GM19372 (cell line): ENCODE measurements around the gene SMAD7.

Experiments
- ATAC-seq: cut with Tn5 transposase; IDR thresholded peaks from one replicate; pipeline ENCODE4 v1.9.1; 2021; ENCODE audit warnings: mild to moderate bottlenecking, low read depth, moderate library complexity; ENCODE audit not compliant: unreplicated experiment

The SMAD7 gene

GRCh38 chr18:48950536-48951447, at the start of gene SMAD7:
Gene SMAD7, minus strand, starts transcription at chr18:48950965. Its CDS starts 541 bp downstream, at chr18:48950424.
- no peak for ATAC-seq

GRCh38 chr18:48999569-48999968, 48.8 kb upstream of the SMAD7 start:
- no peak for ATAC-seq

- no peak for ATAC-seq
Observed at GRCh38 chr18:48997985-48998831, 47.4 kb upstream of the SMAD7 start.

- no peak for ATAC-seq
Observed at GRCh38 chr18:48997681-48997984, 46.9 kb upstream of the SMAD7 start.

GRCh38 chr18:48996901-48997463, 46.2 kb upstream of the SMAD7 start:
- no peak for ATAC-seq

GRCh38 chr18:48996041-48996440, 45.3 kb upstream of the SMAD7 start:
- ATAC-seq: no peak

- ATAC-seq: no peak
Observed at GRCh38 chr18:48994926-48995835, 44.4 kb upstream of the SMAD7 start.

GRCh38 chr18:48994044-48994651, 43.4 kb upstream of the SMAD7 start:
- ATAC-seq: no peak

- ATAC-seq: no peak
Observed at GRCh38 chr18:48993586-48993985, 42.8 kb upstream of the SMAD7 start.

GRCh38 chr18:48992791-48993555, 42.2 kb upstream of the SMAD7 start:
- ATAC-seq: no peak

- no peak for ATAC-seq
Observed at GRCh38 chr18:48992133-48992532, 41.4 kb upstream of the SMAD7 start.

GRCh38 chr18:48991676-48992075, 40.9 kb upstream of the SMAD7 start:
- ATAC-seq: no peak

- ATAC-seq: no peak
Observed at GRCh38 chr18:48991319-48991660, 40.5 kb upstream of the SMAD7 start.

- ATAC-seq: no peak
Observed at GRCh38 chr18:48990481-48991318, 39.9 kb upstream of the SMAD7 start.

- ATAC-seq: no peak
Observed at GRCh38 chr18:48989304-48990303, 38.8 kb upstream of the SMAD7 start.

GRCh38 chr18:48988508-48989303, 37.9 kb upstream of the SMAD7 start:
- no peak for ATAC-seq
